GM19023 (cell line): ENCODE data around the gene SCEL.
A peak's percentile ranks its signal among the peaks of the same experiment; 100 is the strongest.

Experiments
- ATAC-seq: cut with Tn5 transposase; IDR thresholded peaks from one replicate; pipeline ENCODE4 v1.9.1; 2021; ENCODE audit warnings: mild to moderate bottlenecking, moderate library complexity; ENCODE audit not compliant: unreplicated experiment

SCEL gene

GRCh38 chr13:77521595-77522367 is 13.7 kb upstream of the SCEL start:
- no peak for ATAC-seq

DNA sequence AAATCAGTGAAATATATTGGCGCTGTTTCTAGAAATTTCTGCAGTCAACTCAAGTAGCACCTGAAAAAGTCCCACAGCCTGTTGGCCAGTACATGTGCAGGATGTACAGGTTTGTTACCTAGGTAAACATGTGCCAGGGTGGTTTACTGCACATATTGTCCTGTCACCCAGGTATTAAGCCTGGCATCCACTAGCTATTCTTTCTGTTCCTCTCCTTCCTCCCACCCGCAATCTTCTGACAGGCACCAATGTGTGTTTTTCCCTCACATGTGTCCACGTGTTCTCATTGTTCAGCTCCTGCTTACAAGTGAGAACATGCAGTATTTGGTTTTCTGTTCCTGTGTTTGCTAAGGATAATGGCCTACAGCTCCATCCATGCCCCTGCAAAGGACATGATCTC is 13.1 kb upstream of the SCEL start:
- ATAC-seq = no peak

GRCh38 chr13:77523386-77523785 is 12.1 kb upstream of the SCEL start:
- no peak for ATAC-seq

- ATAC-seq = no peak
Measured at GRCh38 chr13:77523834-77524728, 11.4 kb upstream of the SCEL start.

DNA sequence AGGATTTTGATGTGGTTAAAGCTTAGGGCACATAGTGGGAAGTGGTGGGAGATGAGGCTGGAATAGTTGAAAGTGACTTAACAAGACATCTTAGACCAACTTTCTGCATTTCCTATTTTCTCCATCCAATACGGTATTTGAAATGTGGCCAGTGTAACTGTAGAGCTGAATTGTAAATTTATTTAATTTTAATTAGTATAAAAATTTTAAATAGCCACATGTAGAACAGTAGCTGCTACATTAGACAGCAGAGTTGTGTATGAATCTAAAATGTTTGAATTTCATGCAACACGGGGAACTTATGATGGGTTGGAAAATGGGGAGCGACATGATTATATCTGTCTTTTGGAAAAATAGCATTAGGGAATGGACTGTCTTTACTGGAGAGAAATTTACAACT is 7.1 kb upstream of the SCEL start:
- no peak for ATAC-seq

DNA sequence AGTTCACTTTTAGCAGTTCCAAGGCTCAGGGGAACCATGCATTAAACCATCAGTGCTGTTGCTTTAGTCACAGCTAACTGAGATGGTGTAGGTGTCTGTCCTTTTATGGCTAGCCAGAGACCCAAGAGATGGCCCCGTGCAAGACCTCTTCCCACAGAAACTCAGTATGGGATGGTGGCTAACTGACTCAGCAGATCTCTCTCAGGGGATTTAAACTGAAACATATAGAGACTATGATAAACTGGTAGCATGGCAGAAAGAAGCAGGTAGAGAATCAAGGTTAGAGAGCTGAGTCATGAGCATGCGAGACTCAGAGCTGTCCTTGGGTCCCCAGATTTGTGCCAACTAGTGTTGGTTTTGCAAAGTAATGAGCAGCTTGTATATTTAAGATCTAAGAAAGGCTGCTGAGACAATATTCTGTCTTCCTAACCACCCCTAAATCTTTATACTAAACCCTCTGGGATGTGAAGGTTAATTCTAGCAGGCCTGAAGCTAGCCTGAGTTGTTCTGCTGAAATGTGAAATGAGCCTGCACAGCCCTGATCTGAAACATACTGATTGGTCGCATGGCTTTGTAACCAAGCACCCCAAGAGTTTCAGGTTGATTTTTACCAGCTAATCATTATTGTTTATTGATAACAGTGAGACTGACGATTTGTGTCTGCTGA is 6.5 kb upstream of the SCEL start:
- peak; percentile 87 for ATAC-seq

DNA sequence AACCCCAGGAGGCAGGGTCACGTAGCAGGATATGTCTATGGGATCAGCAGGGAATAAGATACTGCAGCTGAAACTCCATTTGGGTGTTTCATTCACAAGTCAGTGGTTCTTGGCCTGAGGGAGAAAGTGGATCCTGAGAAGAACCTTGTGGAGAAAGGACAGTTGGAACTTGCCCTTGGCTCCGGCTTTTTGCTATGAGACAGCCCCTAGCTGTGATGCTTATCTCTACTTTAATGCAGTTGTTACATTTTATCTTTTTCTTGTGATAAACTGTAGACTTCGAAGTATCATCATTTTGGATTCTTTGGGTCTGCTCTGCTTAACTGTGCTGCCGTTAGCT is 6.0 kb upstream of the SCEL start:
- no peak for ATAC-seq

DNA sequence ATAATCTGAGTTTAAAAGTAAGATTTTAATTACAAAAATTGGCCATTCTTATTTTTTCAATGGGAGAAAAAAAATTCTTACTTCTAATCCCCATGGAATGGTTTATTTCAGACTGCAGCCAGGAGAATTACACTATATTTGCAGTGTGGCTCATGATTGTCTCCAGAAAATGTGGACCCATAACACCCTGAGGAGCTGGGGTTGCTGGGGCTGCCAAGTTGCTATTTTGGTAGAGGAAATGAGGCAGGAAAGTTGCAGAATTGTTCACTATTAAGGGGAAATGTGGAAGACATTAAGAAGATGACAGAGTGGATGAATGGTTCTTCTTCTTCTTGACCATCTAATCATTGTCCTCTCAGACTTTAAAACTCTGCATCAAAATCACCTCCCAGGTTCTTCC is 4.6 kb upstream of the SCEL start:
- ATAC-seq = no peak

GRCh38 chr13:77532983-77533382 is 2.5 kb upstream of the SCEL start:
- ATAC-seq = no peak

DNA sequence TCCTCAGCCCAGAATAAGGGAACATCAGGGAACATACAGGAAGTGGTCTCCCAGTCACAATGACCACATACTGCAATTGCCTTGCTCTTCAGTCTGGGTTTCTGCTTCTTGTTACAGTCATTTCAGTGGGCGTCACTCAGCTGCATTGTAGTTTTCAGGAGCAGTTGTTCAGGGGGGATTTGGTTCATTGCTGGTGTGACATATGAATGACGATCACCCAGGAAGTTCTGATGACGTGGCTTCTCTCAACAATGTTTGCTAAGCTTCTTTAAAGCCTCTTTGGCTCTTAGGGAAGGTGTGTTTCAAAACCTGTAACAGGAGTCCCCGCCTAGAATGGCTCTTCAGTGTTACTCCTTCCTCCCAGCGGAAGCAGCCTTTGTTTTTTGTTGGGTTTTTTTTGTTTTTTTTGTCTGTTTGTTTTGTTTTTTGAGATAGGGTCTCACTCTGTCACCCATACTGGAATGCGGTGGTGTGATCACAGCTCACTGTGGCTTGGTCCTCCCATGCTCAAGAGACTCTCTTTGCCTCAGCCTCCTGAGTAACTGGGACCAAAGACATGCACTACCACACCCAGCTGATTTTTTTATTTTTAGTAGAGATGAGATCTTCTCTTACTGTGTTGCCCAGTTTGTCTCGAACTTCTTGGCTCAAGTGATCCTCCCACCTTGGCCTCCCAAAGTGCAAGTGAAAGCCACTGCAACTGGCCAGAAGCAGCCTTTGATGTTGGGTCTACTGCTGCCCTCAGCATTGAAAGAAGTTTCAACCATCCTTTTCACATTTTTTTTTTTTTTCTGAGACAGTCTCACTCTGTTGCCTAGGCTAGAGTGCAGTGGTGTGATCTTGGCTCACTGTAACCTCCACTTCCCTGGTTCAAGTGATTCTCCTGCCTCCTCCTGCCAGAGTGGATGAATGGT is 1.4 kb upstream of the SCEL start:
- ATAC-seq = no peak

DNA sequence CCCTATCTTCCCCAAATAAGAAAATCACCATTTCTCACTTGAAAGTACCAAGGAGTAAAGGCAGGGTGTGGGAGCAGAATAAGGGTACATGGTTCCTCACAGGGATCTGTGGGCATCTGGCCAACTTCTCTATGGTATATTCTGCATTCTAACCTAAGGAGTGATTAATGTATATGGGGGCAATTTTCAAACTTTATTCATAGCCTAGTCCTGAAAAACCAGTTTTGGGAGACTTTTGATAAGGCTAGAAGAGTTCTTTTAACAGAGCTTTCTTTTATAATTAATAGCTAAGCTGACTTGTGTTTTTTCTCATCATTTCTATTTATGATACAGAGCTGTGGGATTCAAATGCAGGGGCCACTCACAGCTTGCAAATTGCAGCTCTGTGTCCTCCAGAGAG is 852 bp downstream of the SCEL start:
- no peak for ATAC-seq

- no peak for ATAC-seq
Measured at GRCh38 chr13:77537289-77537919, 1.9 kb downstream of the SCEL start.

GRCh38 chr13:77543711-77544110 is 8.2 kb downstream of the SCEL start:
- ATAC-seq = no peak

DNA sequence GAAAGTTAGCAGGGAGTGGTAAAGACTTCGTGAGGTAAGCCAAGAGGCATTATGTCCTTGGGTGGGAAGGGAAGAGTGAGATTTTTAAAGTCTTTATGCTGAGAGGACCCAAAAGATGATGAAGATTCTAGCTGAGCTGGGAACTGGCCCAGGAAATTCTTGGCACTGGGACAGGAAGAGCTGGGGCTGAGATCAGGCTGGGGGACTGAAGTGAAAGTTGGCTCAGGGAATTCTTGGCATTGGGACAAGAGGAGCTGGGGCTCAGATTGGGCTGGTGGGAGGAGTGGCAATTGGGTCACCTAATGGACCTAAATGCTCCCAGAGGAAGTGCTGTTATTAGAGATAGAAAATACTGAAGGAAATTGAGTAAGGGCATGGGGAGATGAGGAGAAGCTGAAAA is 8.8 kb downstream of the SCEL start:
- no peak for ATAC-seq

DNA sequence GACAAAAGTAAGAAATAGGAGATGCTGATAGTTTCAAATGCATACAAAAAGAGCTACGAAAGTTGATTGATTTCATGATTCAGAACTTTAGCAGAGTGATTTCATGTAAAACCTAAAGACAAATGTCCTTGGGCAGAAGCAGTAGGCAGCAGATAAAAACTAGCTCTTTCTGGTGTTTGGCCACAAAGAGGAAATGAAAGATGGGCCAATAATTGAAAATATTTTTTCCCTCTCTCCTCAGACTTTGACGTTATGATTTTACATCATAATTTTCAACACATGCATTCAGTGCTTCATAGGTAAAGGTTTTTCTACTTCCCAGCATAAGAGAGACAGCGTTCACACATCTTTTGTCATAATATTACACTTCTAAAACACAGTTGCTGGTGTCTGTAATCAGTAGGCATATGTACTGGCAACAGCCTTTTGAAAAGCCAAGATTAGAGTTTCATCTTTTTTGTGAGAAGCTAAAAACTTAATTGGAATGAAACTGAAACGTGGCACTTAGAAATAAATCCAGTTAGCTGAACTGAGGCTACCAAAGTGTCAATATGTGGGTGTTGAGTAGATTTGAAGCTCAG is 9.3 kb downstream of the SCEL start:
- no peak for ATAC-seq

DNA sequence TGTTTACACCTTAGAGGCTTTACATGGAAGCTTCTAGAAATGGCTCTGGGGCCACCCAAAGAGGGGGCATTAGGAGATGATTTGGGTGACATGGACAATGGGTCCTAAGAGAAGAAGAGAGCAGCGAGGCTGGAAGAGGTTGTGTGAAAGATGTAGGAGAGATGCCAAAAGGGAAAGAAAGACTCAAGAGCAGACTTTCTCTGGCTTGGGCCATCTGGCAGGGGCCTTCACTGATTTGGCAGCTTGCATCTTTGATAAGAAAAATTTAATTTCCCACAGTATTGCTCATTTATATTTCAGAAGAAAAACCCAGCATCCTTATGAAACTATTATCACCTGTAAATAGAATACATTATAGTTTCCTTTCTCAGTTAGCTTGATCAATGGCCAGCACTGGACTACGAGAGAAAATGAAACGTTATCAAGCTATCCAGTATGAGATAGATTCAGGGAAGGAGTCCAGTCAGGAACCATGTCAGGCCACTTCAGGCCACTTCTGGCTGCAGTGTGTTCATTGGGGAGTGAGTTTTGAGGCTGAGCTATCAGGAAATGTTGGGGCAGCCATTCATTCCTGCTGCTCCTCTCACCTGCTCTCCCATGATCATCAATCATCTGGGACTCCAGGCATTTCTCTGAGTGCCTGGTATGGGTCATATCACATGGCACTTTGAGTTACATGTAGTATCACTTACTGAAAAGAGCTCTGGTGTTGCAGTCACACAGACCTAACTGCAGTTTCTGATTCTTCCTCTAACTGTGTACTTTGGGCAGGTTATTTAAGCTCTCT is 10.3 kb downstream of the SCEL start:
- ATAC-seq = no peak

GRCh38 chr13:77548095-77548494 is 12.6 kb downstream of the SCEL start:
- peak; percentile 82 for ATAC-seq

GRCh38 chr13:77548594-77548993 is 13.1 kb downstream of the SCEL start:
- ATAC-seq = no peak

GRCh38 chr13:77554069-77554468 is 18.6 kb downstream of the SCEL start:
- ATAC-seq = no peak
